Stomach (tissue), 9 donors: ENCODE measurements around the gene CES1. TPM values are rescaled to one million over a fixed set of nuclear protein-coding genes. Genes with fewer than 3 reads are reported as not detected.
"Not testable (repeated sequence)": the region's sequence is repeated elsewhere in the genome, so short reads cannot be mapped to it uniquely, and the experiment has no call there.

Experiments
- DNase-seq, 2 donors: peaks; one replicate each; pipeline versions ENCODE4 v3.0.0 to v3.0.0-alpha.2; 2013 to 2019
- H3K27ac ChIP-seq, 5 donors: fragments of 200-600 bp in 4 of 5; sonication (generic) in 4 of 5; one replicate each; pipeline ENCODE4 v1.5.1; 2013 to 2019; ENCODE audit warnings: mild to moderate bottlenecking in 1 of 5, moderate library complexity in 1 of 5
- H3K27me3 ChIP-seq, 3 donors: fragments of 200-600 bp; sonication (generic); one replicate each; pipeline ENCODE4 v1.5.1; 2017 to 2019; ENCODE audit warnings: mixed run types in 1 of 3
- H3K36me3 ChIP-seq, 4 donors: fragments of 200-600 bp; sonication (generic); 1 replicate in 3 of 4; 2 replicates in 1 of 4; pipeline ENCODE4 v1.5.1; 2016 to 2019
- H3K4me1 ChIP-seq, 4 donors: fragments of 200-600 bp; sonication (generic); one replicate each; pipeline ENCODE4 v1.5.1; 2016 to 2019
- H3K4me3 ChIP-seq, 4 donors: fragments of 200-600 bp; sonication (generic) in 3 of 4; one replicate each; pipeline ENCODE4 v1.5.1; 2016 to 2019; ENCODE audit warnings: mild to moderate bottlenecking in 1 of 4
- H3K9me3 ChIP-seq, 4 donors: fragments of 200-600 bp; sonication (generic); one replicate each; pipeline ENCODE4 v1.5.1; 2016 to 2019
- CTCF ChIP-seq, 7 experiments: fragments of 450-650 bp in 4 of 7; fragments of 200-600 bp in 3 of 7; sonication (generic) in 3 of 7; IDR thresholded peaks; one replicate each; pipeline ENCODE4 v1.5.1; 2016 to 2019; ENCODE audit warnings: antibody characterized with exemption in 7 of 7, control low read depth in 2 of 7, mild to moderate bottlenecking in 1 of 7
- EP300 ChIP-seq: sonication (generic); formaldehyde crosslinking; IDR thresholded peaks from one replicate; pipeline ENCODE4 v1.6.1; 2017; ENCODE audit warnings: antibody characterized with exemption
- POLR2A ChIP-seq, 4 donors: fragments of 450-650 bp; IDR thresholded peaks; one replicate each; pipeline ENCODE4 v1.6.1; 2016; ENCODE audit warnings: antibody characterized with exemption in 4 of 4, control low read depth in 2 of 4, mild to moderate bottlenecking in 1 of 4, moderate library complexity in 1 of 4
- POLR2AphosphoS5 ChIP-seq, 3 donors: sonication (generic); formaldehyde crosslinking; IDR thresholded peaks; one replicate each; pipeline ENCODE4 v1.6.1; 2016; ENCODE audit warnings: antibody characterized with exemption in 3 of 3
- WGBS, 5 donors: extraction: QIAGEN DNeasy Blood & Tissue Kit in 3 of 5; methylation state at CpG; one replicate each; pipeline versions ENCODE4 v1.1.5 to v1.1.7; 2013 to 2018; 5-methylcytosine and 5-hydroxymethylcytosine counted together
- intact Hi-C: fragments of 100-400 bp; cut with DNase I; formaldehyde crosslinking; loops from one replicate; pipeline ENCODE4 v1.15.1; 2023; ENCODE audit warnings: low total_unique reads
- polyA plus RNA-seq, 3 donors: library from polyadenylated mRNA; stranded (reverse); fragments of 200-250 nt; gene quantifications; one replicate each; pipeline ENCODE4 v1.2.3, GENCODE V29; 2013
- total RNA-seq, 5 donors: library from RNA; depleted of rRNA; stranded (reverse); fragments of >200 nt; gene quantifications; one replicate each; pipeline versions ENCODE4 v1.1.0 to v1.2.3, GENCODE V29; 2014 to 2016
- donor health status: healthy with polysubstance abuse.
- donor health status: Bipolar disorder and iron deficiency.
- donor health status: healthy.

The CES1 gene
- total and polyA plus RNA-seq, 8 donors, result 2.6 to 173 (median 12.1) TPM; not detected in 1

- no peaks in the 10 kb centered on the region for H3K36me3 ChIP-seq
- H3K4me3 ChIP-seq, result no peak overlapping the region
- H3K27me3 ChIP-seq, result peaks cover 0 to 11% (median 0%) of the 10 kb centered on the region in 3 donors
- TF ChIP-seq POLR2A (IDR thresholded peaks at IDR 0.05) (no peak), CTCF (IDR thresholded peaks at IDR 0.05) (no peak), POLR2AphosphoS5 (IDR thresholded peaks at IDR 0.05) (no peak), EP300 (no peak)
- peaks cover 0 to 10% (median 3%) of the 10 kb centered on the region in 4 donors for H3K4me1 ChIP-seq
- DNase-seq, result no peak
- no peak overlapping the region for H3K27ac ChIP-seq
- 76 to 82% (median 80%) methylated on average over 6 of the region's 6 CpGs for whole genome bisulfite sequencing, 5 donors
- no peaks in the 10 kb centered on the region for H3K9me3 ChIP-seq
- intact Hi-C loops, result no loop called here
Observed at GRCh38 chr16:55830658-55831294, 2.1 kb downstream of the CES1 start.

GRCh38 chr16:55829232-55829631 lies 3.7 kb downstream of the CES1 start:
- H3K4me1 ChIP-seq, intact Hi-C loops, H3K9me3 ChIP-seq, H3K36me3 ChIP-seq, H3K27ac ChIP-seq, DNase-seq, H3K4me3 ChIP-seq: not testable (repeated sequence)
- 75 to 96% (median 95%) methylated on average over 3 of the region's 3 CpGs for WGBS, 5 donors
- H3K27me3 ChIP-seq, result peaks cover 0 to 22% (median 0%) of the 10 kb centered on the region in 3 donors

- Histone ChIP-seq H3K27ac (no peak overlapping the region), H3K4me3 (no peak overlapping the region), H3K36me3 (no peaks in the 10 kb centered on the region), H3K27me3 (peaks cover 0 to 22% (median 0%) of the 10 kb centered on the region in 3 donors), H3K4me1 (peaks cover 0 to 8% (median 3%) of the 10 kb centered on the region in 4 donors), H3K9me3 (no peaks in the 10 kb centered on the region)
- no peak for TF ChIP-seq EP300
- TF ChIP-seq POLR2A (IDR thresholded peaks at IDR 0.05), result no peak
- TF ChIP-seq CTCF (IDR thresholded peaks at IDR 0.05), result no peak
- no peak for TF ChIP-seq POLR2AphosphoS5 (IDR thresholded peaks at IDR 0.05)
- DNase-seq, result no peak
- intact Hi-C loops, result no loop called here
- WGBS, 5 donors, result 69 to 83% (median 78%) methylated on average over 10 of the region's 10 CpGs
Observed at GRCh38 chr16:55828680-55829079, 4.2 kb downstream of the CES1 start.

DNA sequence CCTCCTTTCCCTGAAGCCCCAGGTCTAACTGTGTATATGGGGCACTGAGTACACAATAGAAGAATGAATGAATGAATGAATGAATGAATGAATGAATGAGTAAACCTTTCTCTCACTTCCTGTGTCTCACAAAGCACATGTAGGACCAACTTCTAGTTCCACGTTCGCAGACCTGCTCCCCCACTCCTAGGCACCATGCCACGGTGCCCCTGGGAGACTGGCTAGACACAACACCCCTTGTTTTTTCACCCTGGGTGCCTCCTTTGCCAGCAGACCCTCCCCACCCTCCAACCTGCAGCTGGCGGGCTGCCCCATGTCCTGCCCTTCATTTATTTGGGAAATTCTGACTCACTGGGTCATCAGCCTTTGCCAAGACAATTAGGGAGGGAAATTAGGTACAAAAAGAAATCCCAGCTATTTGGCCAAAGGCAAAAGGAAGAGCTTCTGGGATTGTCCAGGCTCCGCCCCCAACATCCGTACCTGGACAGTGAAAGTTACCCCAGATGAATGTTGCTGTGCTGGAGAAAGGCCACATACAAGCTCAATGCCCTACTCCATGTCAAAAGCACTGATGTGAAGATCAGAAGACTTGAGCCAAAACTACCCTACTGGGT lies 7.7 kb downstream of the CES1 start:
- H3K9me3 ChIP-seq, result no peaks in the 10 kb centered on the region
- H3K4me1 ChIP-seq, result no peaks in the 10 kb centered on the region
- TF ChIP-seq POLR2A (IDR thresholded peaks at IDR 0.05) (no peak), POLR2AphosphoS5 (IDR thresholded peaks at IDR 0.05) (no peak), CTCF (IDR thresholded peaks at IDR 0.05) (no peak), EP300 (no peak)
- H3K27ac ChIP-seq, result no peak overlapping the region
- peaks cover 0 to 20% (median 0%) of the 10 kb centered on the region in 4 donors for H3K36me3 ChIP-seq
- no peak for DNase-seq
- no peak overlapping the region for H3K4me3 ChIP-seq
- WGBS, 5 donors, result 73 to 81% (median 76%) methylated on average over 6 of the region's 6 CpGs
- intact Hi-C loops, result no loop called here
- H3K27me3 ChIP-seq, result peaks cover 0 to 47% (median 8%) of the 10 kb centered on the region in 3 donors
